ENCODE results near the gene SLC35G2.

- TF ChIP-seq, protein P1, sequence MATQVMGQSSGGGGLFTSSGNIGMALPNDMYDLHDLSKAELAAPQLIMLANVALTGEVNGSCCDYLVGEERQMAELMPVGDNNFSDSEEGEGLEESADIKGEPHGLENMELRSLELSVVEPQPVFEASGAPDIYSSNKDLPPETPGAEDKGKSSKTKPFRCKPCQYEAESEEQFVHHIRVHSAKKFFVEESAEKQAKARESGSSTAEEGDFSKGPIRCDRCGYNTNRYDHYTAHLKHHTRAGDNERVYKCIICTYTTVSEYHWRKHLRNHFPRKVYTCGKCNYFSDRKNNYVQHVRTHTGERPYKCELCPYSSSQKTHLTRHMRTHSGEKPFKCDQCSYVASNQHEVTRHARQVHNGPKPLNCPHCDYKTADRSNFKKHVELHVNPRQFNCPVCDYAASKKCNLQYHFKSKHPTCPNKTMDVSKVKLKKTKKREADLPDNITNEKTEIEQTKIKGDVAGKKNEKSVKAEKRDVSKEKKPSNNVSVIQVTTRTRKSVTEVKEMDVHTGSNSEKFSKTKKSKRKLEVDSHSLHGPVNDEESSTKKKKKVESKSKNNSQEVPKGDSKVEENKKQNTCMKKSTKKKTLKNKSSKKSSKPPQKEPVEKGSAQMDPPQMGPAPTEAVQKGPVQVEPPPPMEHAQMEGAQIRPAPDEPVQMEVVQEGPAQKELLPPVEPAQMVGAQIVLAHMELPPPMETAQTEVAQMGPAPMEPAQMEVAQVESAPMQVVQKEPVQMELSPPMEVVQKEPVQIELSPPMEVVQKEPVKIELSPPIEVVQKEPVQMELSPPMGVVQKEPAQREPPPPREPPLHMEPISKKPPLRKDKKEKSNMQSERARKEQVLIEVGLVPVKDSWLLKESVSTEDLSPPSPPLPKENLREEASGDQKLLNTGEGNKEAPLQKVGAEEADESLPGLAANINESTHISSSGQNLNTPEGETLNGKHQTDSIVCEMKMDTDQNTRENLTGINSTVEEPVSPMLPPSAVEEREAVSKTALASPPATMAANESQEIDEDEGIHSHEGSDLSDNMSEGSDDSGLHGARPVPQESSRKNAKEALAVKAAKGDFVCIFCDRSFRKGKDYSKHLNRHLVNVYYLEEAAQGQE (IDR thresholded peaks at IDR 0.05; ENCODE audit: borderline replicate concordance) = no peak
- TF ChIP-seq CTCF (IDR thresholded peaks at IDR 0.05; ENCODE audit: poor library complexity, severe bottlenecking) (no peak), EZH2 (IDR thresholded peaks at IDR 0.05; ENCODE audit: borderline replicate concordance, insufficient read depth, low read length, poor library complexity, severe bottlenecking) (no peak), MXI1 (conservative IDR thresholded peaks at IDR 0.05; ENCODE audit: poor library complexity, severe bottlenecking) (no peak), POLR2AphosphoS5 (IDR thresholded peaks at IDR 0.05) (no peak), RAD21 (conservative IDR thresholded peaks at IDR 0.05) (no peak), TAF1 (IDR thresholded peaks at IDR 0.05; ENCODE audit: low read depth) (no peak), EP300 (conservative IDR thresholded peaks at IDR 0.05; ENCODE audit: poor library complexity, severe bottlenecking) (no peak), SMC3 (conservative IDR thresholded peaks at IDR 0.05; ENCODE audit: poor library complexity) (no peak)
Measured at GRCh38 chr3:136844724-136845123, 25.8 kb downstream of the SLC35G2 start.

All from neural cell (in vitro differentiated cells).